Measurements from ENCODE around the gene TYMS.
"Not testable (repeated sequence)": the region's sequence is repeated elsewhere in the genome, so short reads cannot be mapped to it uniquely, and the experiment has no call there.

TYMS gene

DNA sequence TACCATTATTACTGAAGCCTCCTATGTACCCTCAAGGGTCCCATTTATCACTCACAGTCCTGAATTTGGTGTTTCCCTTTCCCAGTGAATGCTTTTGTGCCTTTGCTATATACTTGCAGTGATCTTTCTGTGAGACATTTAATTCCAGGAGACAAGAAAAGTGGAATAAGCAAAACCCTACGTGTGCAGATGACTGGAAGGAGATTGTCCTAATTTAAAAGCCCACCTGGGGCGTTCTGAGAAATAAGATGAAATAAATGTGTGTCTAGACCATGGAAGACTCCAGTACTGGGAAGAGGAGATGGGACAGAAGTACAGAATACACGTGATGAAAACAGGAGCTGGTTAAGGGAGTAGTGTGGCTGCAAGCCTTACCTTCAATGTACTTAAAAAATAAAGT lies 19.3 kb downstream of the TYMS start:
- no peak for DNase-seq (ENCODE audit: low read depth in 1 of 2, low spot score in 1 of 2)

DNA sequence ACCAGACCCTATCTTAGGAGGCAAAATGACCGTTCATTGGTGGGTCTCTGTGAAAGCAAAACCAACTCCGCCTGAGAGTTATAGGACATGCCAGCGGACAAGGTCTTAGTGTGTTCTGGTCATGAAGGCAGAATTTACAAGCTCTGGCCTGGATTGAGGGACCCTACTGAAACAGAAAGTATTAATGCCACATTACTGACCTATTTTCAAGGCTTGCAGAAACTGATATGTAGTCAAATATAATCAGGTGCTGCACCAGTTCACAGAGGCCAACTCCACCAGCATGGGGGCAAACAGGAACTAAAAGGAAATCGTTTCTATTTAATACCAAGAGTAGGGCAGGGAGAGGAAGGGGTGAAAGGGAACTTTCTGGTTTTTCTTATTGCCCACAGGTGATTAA lies 19.7 kb downstream of the TYMS start:
- DNase-seq (ENCODE audit: low read depth in 1 of 2, low spot score in 1 of 2), result no peak

DNA sequence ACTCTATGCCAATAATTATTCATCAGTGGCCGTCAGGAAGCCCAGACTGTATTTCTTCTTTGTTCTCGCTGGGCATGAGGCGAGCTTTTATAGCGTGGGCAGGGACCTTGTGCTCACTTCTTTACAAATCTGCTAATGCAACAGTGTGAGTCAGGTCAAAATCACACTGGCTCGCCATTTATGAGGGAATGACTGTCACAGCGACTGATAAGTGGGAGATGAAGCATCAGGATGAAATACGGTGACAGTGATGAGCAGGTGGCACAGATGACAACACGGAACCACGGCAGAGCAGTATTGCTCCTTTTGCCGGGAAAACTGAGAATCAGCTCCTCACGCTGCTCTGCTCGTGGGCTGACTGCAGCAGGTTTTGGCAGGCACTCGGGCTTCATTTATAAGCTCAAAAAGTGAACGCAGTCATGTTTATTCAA lies 20.5 kb downstream of the TYMS start:
- no peak for DNase-seq (ENCODE audit: low read depth in 1 of 2, low spot score in 1 of 2)

DNA sequence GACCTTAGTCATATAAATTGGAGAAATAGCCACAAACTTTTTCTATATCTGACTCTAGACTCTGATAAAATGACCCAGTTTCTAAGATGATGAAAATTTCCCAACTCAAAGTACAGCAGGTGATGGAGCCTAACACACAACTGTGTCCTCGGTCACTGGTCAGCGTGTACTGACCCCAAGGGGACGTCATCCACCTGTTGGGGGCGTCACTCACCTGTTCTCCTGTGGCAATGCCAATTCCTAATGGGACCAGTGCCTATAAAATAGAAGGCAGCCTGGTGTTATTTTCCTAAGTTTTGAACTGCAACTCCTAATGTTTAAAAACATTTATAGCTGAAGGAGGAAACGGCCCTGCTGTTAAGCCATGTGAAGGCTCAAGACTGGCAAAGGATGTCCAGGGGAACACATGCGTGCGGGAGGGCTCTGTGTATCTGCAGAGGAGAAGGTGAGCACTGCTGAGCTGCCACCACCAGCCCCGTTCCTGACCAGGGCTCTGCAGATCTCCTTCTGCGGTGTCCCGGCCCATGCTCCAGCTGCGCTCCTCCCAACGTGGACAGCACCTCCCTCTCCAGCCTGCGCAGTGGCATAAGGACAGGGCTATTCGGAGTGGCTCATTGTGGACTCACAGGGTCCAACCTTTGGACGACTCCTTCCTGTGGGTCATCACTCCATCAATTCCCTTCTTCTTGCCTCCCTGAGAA lies 21.2 kb downstream of the TYMS start:
- DNase-seq (ENCODE audit: low read depth in 1 of 2, low spot score in 1 of 2), result no peak

DNA sequence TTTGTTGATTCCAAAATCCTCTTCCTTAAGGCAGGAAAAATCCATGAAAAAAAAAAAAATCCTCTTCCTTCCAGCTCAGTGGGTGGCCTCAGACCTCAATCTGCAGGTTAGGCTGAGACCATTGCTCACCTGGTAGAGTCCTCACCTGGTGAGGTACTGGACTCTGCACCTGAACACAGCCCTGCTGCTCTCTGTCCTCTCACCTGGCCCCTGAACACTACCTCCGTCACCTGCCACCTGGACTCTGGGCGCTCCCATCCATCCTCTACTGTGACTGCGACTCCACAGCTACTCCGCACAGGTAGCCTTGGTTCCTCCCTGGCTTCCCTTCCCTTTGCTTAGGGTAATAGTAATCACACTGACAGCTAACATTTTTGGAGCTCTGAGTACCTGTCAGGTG lies 22.1 kb downstream of the TYMS start:
- DNase-seq (ENCODE audit: low read depth in 1 of 2, low spot score in 1 of 2), result no peak

DNA sequence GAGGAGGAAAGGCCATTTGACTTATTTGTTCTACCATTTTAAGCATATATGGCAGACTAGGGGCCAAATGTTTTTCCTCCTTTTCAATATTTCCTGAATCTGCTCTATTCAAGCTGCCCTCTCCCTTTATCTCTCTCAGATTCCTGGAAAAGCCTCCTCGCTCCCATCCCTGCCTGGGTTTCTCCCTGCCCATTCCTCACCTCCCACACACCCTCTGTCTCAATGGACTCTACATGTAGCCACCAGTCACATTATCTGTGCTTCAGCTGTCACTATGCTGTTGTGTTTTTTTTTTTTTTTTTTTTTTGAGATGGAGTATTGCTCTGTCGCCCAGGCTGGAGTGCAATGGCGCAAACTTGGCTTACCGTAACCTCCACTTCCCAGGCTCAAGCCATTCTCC lies 22.9 kb downstream of the TYMS start:
- DNase-seq (ENCODE audit: low read depth in 1 of 2, low spot score in 1 of 2), result no peak

DNA sequence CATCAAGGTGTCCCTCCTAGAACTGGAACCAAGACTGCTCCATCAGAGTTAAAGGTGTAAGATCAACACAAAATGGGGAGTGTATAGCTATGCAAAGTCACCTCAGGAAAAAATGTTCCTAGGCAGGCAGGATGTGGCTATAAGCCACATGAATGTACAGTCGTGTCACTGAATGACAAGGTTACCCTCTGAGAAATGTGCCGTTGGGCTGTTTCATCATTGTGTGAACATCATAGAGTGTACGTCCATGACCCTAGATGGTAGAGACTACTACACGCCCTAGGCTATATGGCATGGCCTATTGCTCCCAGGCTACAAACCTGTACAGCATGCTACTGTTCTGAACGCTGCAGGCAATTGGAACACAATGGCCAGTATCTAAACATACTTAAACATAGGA lies 24.5 kb downstream of the TYMS start:
- no peak for DNase-seq (ENCODE audit: low read depth in 1 of 2, low spot score in 1 of 2)

DNA sequence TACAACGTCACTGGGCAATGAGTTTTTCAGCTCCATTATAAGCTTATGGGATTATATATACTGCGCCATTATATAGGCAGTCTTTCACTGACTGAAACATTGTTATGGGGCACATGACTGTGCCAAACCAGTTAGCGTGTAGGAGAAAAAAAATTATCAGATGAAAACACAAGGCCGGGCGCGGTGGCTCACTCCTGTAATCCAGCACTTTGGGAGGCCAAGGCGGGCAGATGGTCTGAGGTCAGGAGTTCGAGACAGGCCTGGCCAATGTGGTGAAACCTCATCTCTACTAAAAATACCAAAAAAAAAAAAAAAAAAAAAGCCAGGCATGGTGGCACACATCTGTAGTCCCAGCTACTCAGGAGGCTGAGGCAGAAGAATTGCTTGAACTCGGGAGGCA lies 25.0 kb downstream of the TYMS start:
- DNase-seq (ENCODE audit: low read depth in 1 of 2, low spot score in 1 of 2), result not testable (repeated sequence)

DNA sequence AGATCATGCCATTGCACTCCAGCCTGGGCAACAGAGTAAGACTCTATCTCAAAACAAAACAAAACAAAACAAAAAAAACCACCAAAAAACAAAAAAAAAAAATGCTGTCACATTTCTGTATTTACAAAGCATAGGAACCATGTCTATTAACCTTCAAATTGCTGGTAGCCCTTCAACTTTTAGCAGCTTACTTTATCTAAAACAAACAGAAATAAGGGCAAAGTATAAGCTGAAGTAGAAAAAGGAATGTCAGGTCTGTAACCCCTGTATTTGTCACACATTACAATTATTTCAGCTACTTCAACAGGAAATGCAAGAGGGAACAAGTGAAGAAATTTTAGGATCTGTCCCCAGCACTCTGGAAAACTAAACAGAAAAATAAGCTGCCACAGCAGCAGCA lies 25.4 kb downstream of the TYMS start:
- no peak for DNase-seq (ENCODE audit: low read depth in 1 of 2, low spot score in 1 of 2)

DNA sequence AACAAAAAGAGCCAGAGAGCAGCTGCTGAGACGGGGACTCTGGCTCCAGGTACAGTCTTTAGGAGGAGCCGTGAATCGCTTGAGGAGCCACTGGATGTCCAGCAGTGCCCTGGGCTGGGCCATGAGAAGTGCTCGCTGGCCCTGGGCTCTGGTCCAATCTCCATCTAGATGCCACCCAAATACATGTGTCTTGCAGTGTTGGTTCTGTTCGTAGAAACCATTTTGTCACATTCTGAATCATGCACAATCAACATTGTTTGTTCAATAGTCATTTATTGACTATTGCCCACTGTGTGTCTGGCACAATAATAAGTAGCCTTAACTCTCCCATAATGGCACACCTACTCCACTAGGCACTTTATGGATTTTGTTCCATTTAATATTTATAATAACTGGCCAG lies 26.1 kb downstream of the TYMS start:
- DNase-seq (ENCODE audit: low read depth in 1 of 2, low spot score in 1 of 2), result no peak

DNA sequence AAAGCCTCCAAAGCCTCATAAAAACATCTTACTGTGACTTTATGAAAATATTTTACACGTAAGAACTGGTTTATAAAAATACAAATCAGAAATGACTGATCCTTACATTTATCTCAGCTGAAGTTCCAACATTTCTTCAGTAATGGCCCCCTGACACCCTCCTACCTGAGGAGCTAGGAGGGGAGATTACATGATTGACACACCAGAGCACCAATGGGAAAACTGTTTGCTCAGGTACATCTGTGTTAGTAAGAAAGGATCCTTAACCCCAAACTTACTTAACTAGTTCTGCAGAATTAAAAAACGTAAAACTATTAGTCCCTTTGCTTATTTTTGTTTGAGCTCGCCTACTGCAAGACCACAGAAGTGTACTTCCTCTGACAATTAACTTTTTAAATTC lies 28.0 kb downstream of the TYMS start:
- no peak for DNase-seq (ENCODE audit: low read depth in 1 of 2, low spot score in 1 of 2)

DNA sequence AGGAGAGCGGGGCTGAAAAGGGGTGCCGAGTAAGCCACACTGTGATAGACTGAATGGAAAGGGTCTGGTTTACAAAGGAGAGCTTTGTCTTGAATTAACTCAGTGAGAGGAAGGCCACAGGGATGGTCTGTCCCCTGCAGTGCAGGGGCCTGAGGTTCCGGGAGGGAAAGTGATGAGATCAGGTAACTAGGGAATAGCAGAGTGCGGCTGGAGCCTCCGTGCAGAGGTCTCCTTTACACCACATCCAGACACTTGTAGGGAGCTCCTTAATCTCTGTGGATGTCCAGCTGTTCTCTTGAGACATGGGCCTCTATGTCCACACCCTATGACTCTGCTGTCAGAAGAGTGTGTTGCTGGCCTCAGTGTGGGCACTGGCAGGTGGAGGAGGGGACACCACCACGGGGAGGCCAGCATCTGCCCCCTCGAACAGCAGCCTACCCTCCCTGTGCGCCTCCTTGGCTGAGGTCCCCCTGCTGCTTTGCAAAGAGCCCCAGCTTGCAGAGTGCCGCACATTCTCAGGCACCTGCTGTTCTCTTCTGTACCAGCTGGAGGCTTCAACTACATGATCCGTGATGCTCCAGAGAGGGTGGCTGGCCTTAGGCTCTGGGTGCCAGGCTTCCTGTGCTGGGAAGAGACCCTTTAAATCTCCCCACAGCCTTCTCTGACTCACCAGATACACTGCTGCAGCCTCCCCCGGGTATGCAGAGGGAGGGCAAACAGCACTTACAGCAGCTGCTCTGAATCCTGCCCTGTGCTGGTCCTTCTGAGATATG lies 29.1 kb downstream of the TYMS start:
- no peak for DNase-seq (ENCODE audit: low read depth in 1 of 2, low spot score in 1 of 2)

DNA sequence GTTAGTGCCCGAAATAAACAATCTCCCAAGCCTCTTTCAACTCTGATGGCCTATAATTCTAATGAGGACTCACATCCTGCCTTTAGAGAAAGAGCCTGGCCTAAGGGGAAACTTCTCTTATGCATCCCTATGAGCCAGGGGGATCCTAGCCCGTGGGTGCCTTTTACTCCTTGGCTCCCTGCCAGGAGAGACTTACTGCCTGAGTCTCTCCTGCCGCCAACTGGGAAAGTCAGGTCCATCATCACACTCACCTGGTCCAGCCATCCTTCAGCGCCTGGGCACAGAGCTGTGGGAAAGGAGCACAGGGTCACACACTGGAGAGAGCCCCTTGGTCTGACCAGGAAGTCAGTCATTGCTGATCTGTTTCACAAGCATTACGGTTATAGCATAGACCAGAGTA lies 30.9 kb downstream of the TYMS start:
- no peak for DNase-seq (ENCODE audit: low read depth in 1 of 2, low spot score in 1 of 2)

DNA sequence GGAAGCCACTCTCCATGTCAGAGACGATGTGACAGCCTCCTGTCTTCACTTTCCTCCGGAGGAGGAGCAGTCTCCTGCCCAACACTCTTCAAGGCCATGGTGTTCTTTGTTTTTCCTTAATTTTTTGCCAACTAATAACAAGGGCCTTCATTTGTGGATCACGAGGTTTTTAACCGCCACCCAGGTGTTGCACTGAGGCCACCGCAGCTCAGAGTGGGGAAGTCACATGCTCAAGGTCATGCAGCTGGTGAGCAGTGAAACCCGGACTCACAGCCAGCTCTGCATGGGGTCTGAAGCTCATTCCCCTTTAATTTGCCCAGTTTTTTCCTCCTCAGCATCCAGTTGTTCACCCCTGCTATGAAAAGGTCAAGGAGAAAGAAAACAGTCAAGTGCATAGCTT lies 35.4 kb downstream of the TYMS start:
- no peak for DNase-seq (ENCODE audit: low read depth in 1 of 2, low spot score in 1 of 2)

DNA sequence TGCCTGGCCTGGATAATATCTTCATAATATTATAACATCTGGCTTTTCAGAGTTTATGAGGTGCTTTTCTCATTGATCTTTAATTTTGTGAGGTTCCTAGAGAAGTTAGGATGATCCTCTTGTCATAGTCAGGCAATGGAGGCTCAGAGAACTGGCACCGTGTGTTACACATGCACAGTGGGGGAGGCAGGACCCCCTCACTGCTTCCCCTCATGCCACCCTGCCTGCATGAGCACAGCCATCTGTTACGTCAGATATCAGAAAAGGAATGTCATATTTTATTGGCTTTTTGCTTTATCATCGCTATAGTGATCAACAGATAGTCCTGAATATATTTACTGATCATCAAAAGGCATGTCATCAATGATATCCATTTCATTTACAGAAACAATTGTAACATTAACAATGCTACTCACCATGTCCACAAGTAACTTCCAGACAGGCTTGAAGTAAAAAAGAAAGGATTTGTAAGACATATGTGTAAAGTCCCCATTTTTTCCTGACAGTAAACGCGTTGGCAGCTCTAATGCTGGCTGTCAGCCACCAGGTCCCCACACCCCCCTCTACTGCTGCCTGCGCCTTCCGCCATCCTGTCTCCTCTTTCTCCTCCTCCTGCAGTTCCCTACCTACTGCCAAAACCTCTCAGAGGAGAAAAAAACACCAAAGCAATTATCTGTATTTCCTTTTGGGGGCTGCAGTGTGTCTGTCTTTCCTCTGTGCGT lies 36.2 kb downstream of the TYMS start:
- no peak for DNase-seq (ENCODE audit: low read depth in 1 of 2, low spot score in 1 of 2)

DNA sequence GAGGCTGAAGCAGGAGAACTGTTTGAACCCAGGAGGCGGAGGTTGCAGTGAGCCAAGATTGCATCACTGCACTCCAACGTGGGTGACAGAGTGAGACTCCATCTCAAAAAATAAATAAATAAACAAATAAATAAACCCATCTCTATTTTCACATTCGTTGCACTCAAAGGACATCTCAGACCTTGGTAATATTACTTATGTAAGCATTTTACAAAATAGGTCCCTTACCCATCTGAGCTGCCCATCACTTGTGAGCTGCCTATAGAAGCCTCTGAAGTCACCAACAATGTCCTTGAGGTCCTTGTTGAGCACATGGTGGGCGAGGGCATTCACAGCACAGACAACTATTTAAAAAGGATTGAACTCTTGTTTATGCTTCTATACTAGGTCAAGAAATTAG lies 39.6 kb downstream of the TYMS start:
- no peak for DNase-seq (ENCODE audit: low read depth in 1 of 2, low spot score in 1 of 2)

DNA sequence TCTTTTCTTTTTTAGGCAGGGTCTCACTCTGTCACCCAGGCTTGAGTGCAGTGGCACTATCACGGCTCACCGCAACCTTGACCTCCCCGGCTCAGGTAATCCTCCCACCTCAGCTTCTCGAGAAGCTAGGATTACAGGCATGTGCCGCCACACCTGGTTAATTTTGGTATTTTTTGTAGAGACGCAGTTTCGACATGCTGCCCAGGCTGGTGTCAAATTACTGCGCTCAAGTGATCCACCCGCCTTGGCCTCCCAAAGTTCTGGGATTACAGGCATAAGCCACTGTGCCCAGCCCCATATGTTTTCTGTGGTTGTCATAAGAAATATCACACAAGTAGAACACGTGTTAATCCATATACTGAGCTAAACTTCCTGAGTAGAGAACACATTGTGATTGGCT lies 40.3 kb downstream of the TYMS start:
- DNase-seq (ENCODE audit: low read depth in 1 of 2, low spot score in 1 of 2), result no peak

DNA sequence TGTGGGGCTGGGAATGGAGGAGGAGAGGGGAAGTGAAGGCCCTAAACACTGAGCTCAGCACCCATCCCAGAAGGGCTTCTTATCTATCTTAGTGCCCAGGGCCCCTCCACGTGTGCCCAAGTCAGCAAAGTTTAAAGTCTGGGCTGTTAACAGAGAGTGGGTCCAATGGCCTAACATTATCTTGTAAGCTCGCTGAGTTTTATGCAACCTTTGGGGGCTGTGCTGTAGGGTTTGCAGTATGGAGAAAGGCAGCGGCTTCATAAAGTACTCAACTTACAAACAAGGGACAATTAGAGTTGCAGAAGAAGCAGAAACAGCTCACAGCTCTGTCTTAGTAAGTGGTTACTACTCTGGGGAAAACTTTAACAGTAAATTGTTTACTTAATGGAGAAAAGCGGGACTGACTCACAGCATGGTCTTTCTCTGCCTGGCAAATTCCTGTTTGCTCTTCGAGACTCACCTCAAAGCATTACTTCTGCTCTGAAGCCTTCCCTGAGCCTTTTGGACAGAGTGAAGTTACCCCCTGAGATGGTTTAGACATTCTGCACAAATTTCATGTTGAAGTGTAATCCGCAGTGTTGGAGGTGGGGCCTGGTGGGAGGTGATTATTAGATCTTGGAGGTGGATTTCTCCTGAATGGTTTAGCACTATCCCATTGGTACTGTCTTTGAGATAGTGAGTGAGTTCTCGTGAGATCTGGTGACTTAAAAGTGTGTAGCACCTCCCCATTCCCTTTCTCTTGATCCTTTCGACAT lies 45.9 kb downstream of the TYMS start:
- no peak for DNase-seq (ENCODE audit: low read depth in 1 of 2, low spot score in 1 of 2)

DNA sequence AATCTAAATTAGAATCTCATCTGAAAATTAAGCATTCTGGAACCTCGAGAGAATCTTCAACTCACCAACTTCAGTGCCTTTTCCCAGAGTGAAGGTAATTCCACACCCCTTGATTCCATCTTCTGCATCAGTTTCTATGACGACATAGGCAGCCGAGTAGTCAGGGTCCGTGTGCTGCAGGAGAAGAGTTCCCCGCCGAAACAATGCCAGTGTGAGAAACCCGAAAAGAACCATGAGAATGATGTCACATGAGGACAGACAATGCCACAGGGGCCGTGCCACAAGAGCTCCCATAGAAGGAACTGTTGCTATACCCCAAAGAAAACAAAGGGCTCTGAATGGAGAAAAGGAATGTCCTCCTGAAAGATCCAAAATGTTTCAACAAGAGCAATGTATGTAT lies 49.0 kb downstream of the TYMS start:
- no peak for DNase-seq (ENCODE audit: low read depth in 1 of 2, low spot score in 1 of 2)

DNA sequence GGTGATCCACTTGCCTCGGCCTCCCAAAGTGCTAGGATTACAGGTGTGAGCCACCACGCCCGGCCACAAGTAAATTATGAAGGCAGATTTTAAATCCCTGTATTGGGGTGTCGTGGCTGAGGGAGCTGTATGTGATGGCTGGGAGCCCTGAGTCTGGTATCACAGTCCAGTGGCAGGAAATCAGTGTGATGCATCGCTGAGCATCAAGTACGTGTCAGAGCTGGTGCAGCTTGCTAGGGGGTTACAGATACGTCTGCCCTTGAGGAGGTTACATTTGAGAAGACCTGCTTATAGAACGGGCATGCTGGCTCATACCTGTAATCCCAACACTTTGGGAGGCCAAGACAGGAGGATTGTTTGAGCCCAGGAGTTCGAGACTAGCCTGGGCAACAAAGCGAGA lies 50.6 kb downstream of the TYMS start:
- no peak for DNase-seq (ENCODE audit: low read depth in 1 of 2, low spot score in 1 of 2)

DNA sequence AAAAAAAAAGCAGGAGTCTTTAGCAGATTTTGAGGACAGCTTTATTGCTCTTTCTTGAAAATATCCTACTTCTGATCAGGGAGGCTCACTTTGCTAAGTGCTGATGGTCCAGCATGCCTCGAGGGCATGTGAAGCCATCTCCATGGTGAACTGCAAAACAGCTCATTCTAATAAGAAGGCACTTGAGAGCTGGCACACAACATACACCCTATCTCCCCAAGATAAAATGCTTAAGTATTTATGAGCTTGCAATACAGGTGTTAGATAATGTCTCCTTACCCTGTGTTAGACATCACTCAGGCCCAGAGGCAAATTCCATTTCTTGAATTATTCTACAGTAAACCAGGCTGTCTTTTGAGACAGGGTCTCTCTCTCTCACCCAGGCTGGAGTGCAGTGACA lies 52.3 kb downstream of the TYMS start:
- no peak for DNase-seq (ENCODE audit: low read depth in 1 of 2, low spot score in 1 of 2)
